GM12878 (cell line): ENCODE data around the gene INKA1.

Experiments
- CBX3 ChIP-seq: fragments of 200-600 bp; sonication (generic); IDR thresholded peaks from 2 replicates; pipeline ENCODE4 v1.6.1; 2016; ENCODE audit warnings: low read depth, borderline replicate concordance
- GABPA ChIP-seq: IDR thresholded peaks from 2 replicates; pipeline ENCODE4 v1.6.1; 2014; ENCODE audit warnings: antibody characterized with exemption, low read depth, mild to moderate bottlenecking, inconsistent platforms

DNA sequence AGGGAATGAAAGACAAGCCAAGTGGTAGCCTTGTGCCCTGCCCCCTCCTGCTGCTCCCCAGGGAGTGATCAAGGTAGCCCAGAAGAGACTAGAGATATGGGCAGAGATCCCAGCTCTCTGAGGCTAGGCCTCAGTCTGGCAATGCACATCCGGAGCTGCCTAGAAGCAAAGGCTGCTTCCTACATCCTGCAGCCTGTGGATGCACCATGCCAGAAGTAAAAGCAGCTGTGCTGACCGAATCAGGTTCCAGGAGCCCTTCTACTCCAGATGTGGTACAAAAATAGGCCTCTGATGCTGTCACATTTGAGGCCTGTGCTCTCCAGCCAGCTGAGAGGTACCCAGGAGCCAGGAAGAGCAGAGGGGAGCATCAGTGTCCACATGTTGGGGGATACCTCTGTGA is 37.3 kb downstream of the INKA1 start:
- TF ChIP-seq GABPA (no peak), CBX3 (no peak)
